ENCODE data around the gene TUT7. TPM values are rescaled to one million over a fixed set of nuclear protein-coding genes. Genes with fewer than 3 reads are reported as not detected.
A peak's percentile ranks its signal among the peaks of the same experiment; 100 is the strongest.

TUT7 gene
- total and polyA plus RNA-seq, 8 donors: 25.0 to 37.2 (median 29.7) TPM

- peaks cover 0 to 55% of the 10 kb centered on the region in 2 donors for H3K36me3 ChIP-seq
- H3K4me1 ChIP-seq: peaks cover 17 to 75% of the 10 kb centered on the region in 2 donors
- ATAC-seq (no peak), DNase-seq (no peak)
- intact Hi-C loops (cut with DNase I): no loop called here
- no peaks in the 10 kb centered on the region for H3K27me3 ChIP-seq
- no peak for TF ChIP-seq CTCF (IDR thresholded peaks at IDR 0.05)
- peak overlapping the region in 1 of 2 donors; percentile 26 for H3K27ac ChIP-seq
- no peaks in the 10 kb centered on the region for H3K9me3 ChIP-seq
- H3K4me3 ChIP-seq: no peak overlapping the region
These were observed 6.2 kb downstream of the TUT7 start for GRCh38 chr9:86347991-86348390.

GRCh38 chr9:86344818-86345217 is 9.4 kb downstream of the TUT7 start:
- no peak for DNase-seq
- Histone ChIP-seq H3K4me1 (peaks cover 3 to 57% of the 10 kb centered on the region in 2 donors), H3K27ac (no peak overlapping the region), H3K9me3 (no peaks in the 10 kb centered on the region), H3K27me3 (no peaks in the 10 kb centered on the region), H3K36me3 (peaks cover 0 to 64% of the 10 kb centered on the region in 2 donors), H3K4me3 (no peak overlapping the region)
- intact Hi-C loops (cut with DNase I): no loop called here
- TF ChIP-seq CTCF (IDR thresholded peaks at IDR 0.05): no peak
- no peak for ATAC-seq

GRCh38 chr9:86342269-86342668 is 11.9 kb downstream of the TUT7 start:
- Histone ChIP-seq H3K9me3 (no peaks in the 10 kb centered on the region), H3K27me3 (no peaks in the 10 kb centered on the region), H3K36me3 (peaks cover 0 to 87% of the 10 kb centered on the region in 2 donors), H3K4me3 (no peak overlapping the region), H3K4me1 (peaks cover 2 to 55% of the 10 kb centered on the region in 2 donors), H3K27ac (no peak overlapping the region)
- intact Hi-C loops (cut with DNase I): no loop called here
- no peak for TF ChIP-seq CTCF (IDR thresholded peaks at IDR 0.05)
- ATAC-seq (no peak), DNase-seq (no peak)

GRCh38 chr9:86341007-86341491 is 13.2 kb downstream of the TUT7 start:
- ATAC-seq (no peak), DNase-seq (no peak)
- H3K4me1 ChIP-seq: peaks cover 0 to 51% of the 10 kb centered on the region in 2 donors
- peaks cover 0 to 94% of the 10 kb centered on the region in 2 donors for H3K36me3 ChIP-seq
- intact Hi-C loops (cut with DNase I): no loop called here
- no peak overlapping the region for H3K4me3 ChIP-seq
- no peaks in the 10 kb centered on the region for H3K9me3 ChIP-seq
- H3K27me3 ChIP-seq: no peaks in the 10 kb centered on the region
- peak overlapping the region in 1 of 2 donors; percentile 0 for H3K27ac ChIP-seq
- no peak for TF ChIP-seq CTCF (IDR thresholded peaks at IDR 0.05)

GRCh38 chr9:86340356-86341006 is 13.7 kb downstream of the TUT7 start:
- peak overlapping the region in 1 of 2 donors; percentile 7 for H3K27ac ChIP-seq
- H3K9me3 ChIP-seq: no peaks in the 10 kb centered on the region
- H3K36me3 ChIP-seq: peaks cover 0 to 94% of the 10 kb centered on the region in 2 donors
- peaks cover 0 to 46% of the 10 kb centered on the region in 2 donors for H3K4me1 ChIP-seq
- no peak for ATAC-seq
- no peaks in the 10 kb centered on the region for H3K27me3 ChIP-seq
- DNase-seq: no peak
- no peak overlapping the region for H3K4me3 ChIP-seq
- no peak for TF ChIP-seq CTCF (IDR thresholded peaks at IDR 0.05)
- intact Hi-C loops (cut with DNase I): no loop called here

Data from left lung (tissue), 10 donors.